HepG2 (cell line): ENCODE data around the gene CARMIL3. TPM values are rescaled to one million over a fixed set of nuclear protein-coding genes. Genes with fewer than 3 reads are reported as not detected.

Source experiments
- ATAC-seq: fragments of 200-7000 bp; cut with Tn5 transposase; 3 replicates; pipeline ENCODE4 v1.9.1; 2020; ENCODE audit warnings: mild to moderate bottlenecking, moderate library complexity
- BruUV-seq: library from RNA; stranded (reverse); fragments of 400-500 nt; replicated peaks from 2 replicates; lab custom pipeline; 2021; lab: Mats Ljungman, UMichigan
- CTCF ChIA-PET: fragments of 300-600 bp; formaldehyde crosslinking; extraction: SDS; loops from one replicate; lab custom pipeline; 2021; ENCODE audit warnings: low total read pairs, inconsistent platforms, low intra/inter-chr PET ratio; lab: Yijun Ruan, JAX
- POLR2A ChIA-PET: fragments of 350-600 bp; sonication (Branson Sonifier 250); formaldehyde crosslinking; loops from one replicate; lab custom pipeline; 2020; ENCODE audit warnings: antibody characterized with exemption, inconsistent platforms; lab: Yijun Ruan, JAX
- DNase-seq: peaks from one replicate; pipeline ENCODE4 v3.0.0-alpha.2; 2015; ENCODE audit warnings: low spot score
- FAIRE-seq: peaks from 3 replicates; lab custom pipeline; 2011; peaks lifted over from hg19 to GRCh38; lab: Jason Lieb, UNC
- H2AFZ ChIP-seq: one replicate; pipeline ENCODE4 v1.6.1; 2011; ENCODE audit warnings: low read length, inconsistent platforms
- H3K27ac ChIP-seq: fragments of 300-600 bp; 3 replicates; pipeline ENCODE4 v1.8.0; 2011; ENCODE audit warnings: mixed run types, mild to moderate bottlenecking, mixed read lengths, low read length, inconsistent platforms; ENCODE audit not compliant: insufficient read depth; ENCODE audit errors: extremely low read length
- H3K27me3 ChIP-seq, 2 experiments: fragments of 200-600 bp in 1 of 2; 2 replicates in 1 of 2; 3 replicates in 1 of 2; pipeline versions ENCODE4 v1.6.0 to v1.8.0; 2011; ENCODE audit warnings: low read length in 2 of 2, mild to moderate bottlenecking in 2 of 2, moderate library complexity in 2 of 2, inconsistent platforms in 1 of 2; ENCODE audit not compliant: insufficient read depth in 2 of 2, control insufficient read depth in 1 of 2
- H3K36me3 ChIP-seq, 2 experiments: fragments of 200-600 bp in 1 of 2; replicated peaks in 1 of 2; 2 replicates in 1 of 2; 3 replicates in 1 of 2; pipeline versions ENCODE4 v1.5.1 to v1.8.0; 2011; ENCODE audit warnings: low read length in 2 of 2, inconsistent platforms in 1 of 2; ENCODE audit not compliant: insufficient read depth in 2 of 2, control insufficient read depth in 1 of 2
- H3K4me1 ChIP-seq: 2 replicates; pipeline ENCODE4 v1.5.1; 2012; ENCODE audit warnings: low read length, inconsistent platforms; ENCODE audit not compliant: insufficient read depth
- H3K4me2 ChIP-seq: 2 replicates; pipeline ENCODE4 v1.6.0; 2011; ENCODE audit warnings: low read depth, low read length, inconsistent platforms
- H3K4me3 ChIP-seq, 3 experiments: fragments of 200-600 bp in 1 of 3; sonication (generic), shearing (Covaris generic) in 1 of 3; replicated peaks in 1 of 3; 2 replicates each; pipeline ENCODE4 v1.5.1; 2011 to 2016; ENCODE audit warnings: low read length in 3 of 3, inconsistent platforms in 2 of 3, low read depth in 2 of 3, mild to moderate bottlenecking in 2 of 3, control low read depth in 1 of 3, mixed read lengths in 1 of 3; ENCODE audit not compliant: insufficient read depth in 1 of 3
- H3K79me2 ChIP-seq: one replicate; pipeline ENCODE4 v1.6.1; 2011; ENCODE audit warnings: low read length, inconsistent platforms; ENCODE audit not compliant: insufficient read depth
- H3K9ac ChIP-seq: 2 replicates; pipeline ENCODE4 v1.6.0; 2011; ENCODE audit warnings: mild to moderate bottlenecking, low read depth, low read length, inconsistent platforms; ENCODE audit not compliant: insufficient read depth
- H3K9me3 ChIP-seq: 2 replicates; pipeline ENCODE4 v1.5.1; 2012; ENCODE audit warnings: mild to moderate bottlenecking, low read length
- H4K20me1 ChIP-seq: 2 replicates; pipeline ENCODE4 v1.6.0; 2011; ENCODE audit warnings: inconsistent platforms, mild to moderate bottlenecking, low read length, moderate library complexity; ENCODE audit not compliant: insufficient read depth
- KDM1A ChIP-seq: IDR thresholded peaks from 2 replicates; pipeline ENCODE4 v1.6.1; 2016; ENCODE audit warnings: missing compliant biosample characterization
- MIXL1 ChIP-seq: IDR thresholded peaks from 2 replicates; pipeline ENCODE4 v1.6.1; 2016
- MYC ChIP-seq: sonication (generic); formaldehyde crosslinking; IDR thresholded peaks from 2 replicates; pipeline ENCODE4 v1.9.0; 2021; ENCODE audit warnings: missing genetic modification reagents, borderline replicate concordance
- RXRB ChIP-seq: IDR thresholded peaks from 2 replicates; pipeline ENCODE4 v1.6.1; 2016; ENCODE audit warnings: borderline replicate concordance, missing genetic modification reagents, missing compliant biosample characterization
- ZBED4 ChIP-seq: sonication (generic); formaldehyde crosslinking; IDR thresholded peaks from 2 replicates; pipeline ENCODE4 v1.4.0; 2020; ENCODE audit warnings: missing genetic modification reagents, borderline replicate concordance
- ZFY ChIP-seq: sonication (generic); formaldehyde crosslinking; IDR thresholded peaks from 2 replicates; pipeline ENCODE4 v1.4.0; 2020; ENCODE audit warnings: missing genetic modification reagents
- ZNF10 ChIP-seq: sonication (generic); formaldehyde crosslinking; IDR thresholded peaks from 2 replicates; pipeline ENCODE4 v1.4.0; 2020; ENCODE audit warnings: mild to moderate bottlenecking, low read depth, missing genetic modification reagents, borderline replicate concordance
- ZNF441 ChIP-seq: sonication (generic); formaldehyde crosslinking; IDR thresholded peaks from 2 replicates; pipeline ENCODE4 v1.7.0; 2021; ENCODE audit warnings: missing genetic modification reagents, borderline replicate concordance
- WGBS: methylation state at CpG from one replicate; pipeline ENCODE4 v1.1.6; 2017; ENCODE audit warnings: low lambda C conversion rate; 5-methylcytosine and 5-hydroxymethylcytosine counted together
- in situ Hi-C: cut with HindIII; loops from 2 replicates; pipeline ENCODE4 v1.10.0; 2017; ENCODE audit warnings: low pct_unique_long_range_greater_than_20kb; ENCODE audit not compliant: extremely low pct_ligation_motif_present
- intact Hi-C: fragments of 100-400 bp; cut with micrococcal nuclease; formaldehyde crosslinking; loops from one replicate; pipeline ENCODE4 v1.10.0; 2022; ENCODE audit not compliant: unreplicated experiment
- polyA plus RNA-seq, 8 experiments: library from polyadenylated mRNA; depleted of rRNA in 3 of 8; stranded (reverse) in 7 of 8; unstranded in 1 of 8; fragments of >200 nt; fragmentation: Illumina TruSeq in 4 of 8; extraction: Trizol in 4 of 8; gene quantifications; 2 replicates each; pipeline versions ENCODE4 v1.2.1 to v1.2.3, GENCODE V29; 2011 to 2016; ENCODE audit warnings: low read depth in 4 of 8, missing spikeins in 1 of 8, mixed read lengths in 1 of 8; ENCODE audit not compliant: insufficient read depth in 1 of 8
- total RNA-seq, 5 experiments: library from RNA; depleted of rRNA; stranded (reverse); fragments of >200 nt; fragmentation: Illumina TruSeq; extraction: Trizol; gene quantifications; 2 replicates each; pipeline ENCODE4 v1.2.3, GENCODE V29; 2016; ENCODE audit warnings: low read depth in 1 of 5

CARMIL3 gene
- total and polyA plus RNA-seq, 2 of the 13 experiments (the other 11 are each of a cell fraction or from before 2014, with no cell fraction given), result 0.27 to 0.55 TPM

- H3K27me3 ChIP-seq, result peaks cover 11 to 53% of the 10 kb centered on the region in 2 experiments
- ChIA-PET POLR2A (interaction anchor here (0.8 to 2.1 kb wide), 8 partner anchors 8 to 223 kb away, joined by 3 to 19 read pairs (median 4); partner anchors contain the start of genes CARMIL3, CIDEB, DCAF11 and NRL), CTCF (interaction anchor here (1.6 kb wide), 1 partner anchor 27 kb away, joined by 4 read pairs; no protein-coding TSS in a partner anchor)
- intact Hi-C loops (no loop called here), in situ Hi-C loops (no loop called here)
- no peak for FAIRE-seq
- H3K4me3 ChIP-seq, result no peak overlapping the region
- H3K27ac ChIP-seq, result no peak overlapping the region
- TF ChIP-seq RXRB (CRISPR knock-in tag) (no peak), KDM1A (CRISPR knock-in tag) (no peak), MYC (CRISPR knock-in tag) (no peak), ZNF441 (CRISPR knock-in tag) (no peak), ZBED4 (CRISPR knock-in tag) (no peak), ZNF10 (CRISPR knock-in tag) (no peak), MIXL1 (CRISPR knock-in tag) (no peak), ZFY (CRISPR knock-in tag) (no peak)
- no peaks in the 10 kb centered on the region for H4K20me1 ChIP-seq
- no peak for ATAC-seq
- no peak overlapping the region for H2AFZ ChIP-seq
- H3K9ac ChIP-seq, result no peak overlapping the region
- peaks cover 40% of the 10 kb centered on the region for H3K4me1 ChIP-seq
- H3K79me2 ChIP-seq, result no peaks in the 10 kb centered on the region
- H3K36me3 ChIP-seq, result no peaks in the 10 kb centered on the region
- no peak overlapping the region for H3K4me2 ChIP-seq
- no peaks in the 10 kb centered on the region for H3K9me3 ChIP-seq
- DNase-seq, result no peak
- WGBS, result 46% methylated on average over 3 of the region's 3 CpGs
- no TSS peak for BruUV-seq
Measured at GRCh38 chr14:24085215-24085614, 33.4 kb downstream of the CARMIL3 start.
